H1 (cell line): ENCODE results near the gene MAPK11. TPM values are rescaled to one million over a fixed set of nuclear protein-coding genes. Genes with fewer than 3 reads are reported as not detected.

Source experiments
- CTCF ChIA-PET: fragments of 300-600 bp; sonication (Branson Sonifier 250); formaldehyde crosslinking; loops from one replicate; lab custom pipeline; 2021; ENCODE audit not compliant: partially characterized antibody; lab: Charles Lee
- POLR2A ChIA-PET: fragments of 300-600 bp; sonication (Branson Sonifier 250); formaldehyde crosslinking; loops from one replicate; lab custom pipeline; 2021; ENCODE audit warnings: inconsistent platforms; ENCODE audit not compliant: partially characterized antibody; lab: Charles Lee
- DNase-seq, 2 experiments: peaks; one replicate each; pipeline versions ENCODE4 v3.0.0 to v3.0.0-alpha.2; 2010 to 2022; ENCODE audit warnings: low spot score in 2 of 2, low read depth in 1 of 2, mixed read lengths in 1 of 2
- FAIRE-seq: peaks from 2 replicates; lab custom pipeline; 2011; peaks lifted over from hg19 to GRCh38; lab: Jason Lieb, UNC
- H2AFZ ChIP-seq: 2 replicates; pipeline ENCODE4 v1.8.1; 2012; ENCODE audit warnings: low read length, inconsistent platforms
- H2AK5ac ChIP-seq: 2 replicates; pipeline ENCODE4 v1.6.1; 2013; ENCODE audit warnings: low read depth, low read length
- H2BK120ac ChIP-seq: replicated peaks from 2 replicates; pipeline ENCODE3; 2013; ENCODE audit warnings: low read depth, low read length, inconsistent platforms
- H2BK12ac ChIP-seq: 2 replicates; pipeline ENCODE4 v1.6.1; 2013; ENCODE audit warnings: low read depth, low read length
- H2BK15ac ChIP-seq: 2 replicates; pipeline ENCODE4 v1.6.1; 2013; ENCODE audit warnings: low read length
- H2BK20ac ChIP-seq: 2 replicates; pipeline ENCODE4 v1.6.1; 2013; ENCODE audit warnings: low read length
- H2BK5ac ChIP-seq: 2 replicates; pipeline ENCODE4 v1.6.1; 2013; ENCODE audit warnings: low read depth, low read length
- H3K14ac ChIP-seq: 2 replicates; pipeline ENCODE4 v1.6.1; 2013; ENCODE audit warnings: inconsistent platforms; ENCODE audit not compliant: insufficient read length
- H3K18ac ChIP-seq: 2 replicates; pipeline ENCODE4 v1.6.1; 2013; ENCODE audit warnings: low read length; ENCODE audit errors: extremely low read depth
- H3K23ac ChIP-seq: 2 replicates; pipeline ENCODE4 v1.6.1; 2013; ENCODE audit warnings: inconsistent platforms; ENCODE audit not compliant: insufficient read length
- H3K23me2 ChIP-seq: 2 replicates; pipeline ENCODE4 v1.6.1; 2013; ENCODE audit warnings: low read depth, low read length
- H3K27ac ChIP-seq: 2 replicates; pipeline ENCODE4 v1.6.1; 2011; ENCODE audit warnings: low read depth, low read length, inconsistent platforms
- H3K27me3 ChIP-seq, 4 experiments: replicated peaks in 1 of 4; 1 replicate in 1 of 4; 2 replicates in 3 of 4; pipeline versions ENCODE4 v1.6.1 to v1.8.1; 2011 to 2013; ENCODE audit warnings: low read length in 3 of 4, mild to moderate bottlenecking in 3 of 4, inconsistent platforms in 2 of 4, mixed read lengths in 2 of 4, moderate library complexity in 1 of 4; ENCODE audit not compliant: control insufficient read depth in 3 of 4, insufficient read depth in 3 of 4; ENCODE audit errors: extremely low read depth in 1 of 4
- H3K36me3 ChIP-seq, 4 experiments: 2 replicates each; pipeline versions ENCODE4 v1.6.1 to v1.8.1; 2011 to 2013; ENCODE audit warnings: mild to moderate bottlenecking in 4 of 4, low read length in 3 of 4, moderate library complexity in 2 of 4, control low read depth in 1 of 4, inconsistent platforms in 1 of 4; ENCODE audit not compliant: insufficient read depth in 4 of 4, control insufficient read depth in 2 of 4
- H3K4ac ChIP-seq: replicated peaks from 2 replicates; pipeline ENCODE3; 2013; ENCODE audit warnings: low read length, low read depth, mixed read lengths, inconsistent platforms; ENCODE audit not compliant: insufficient read length
- H3K4me1 ChIP-seq, 4 experiments: replicated peaks in 1 of 4; 1 replicate in 1 of 4; 2 replicates in 3 of 4; pipeline versions ENCODE4 v1.6.1 to v1.8.1; 2011 to 2013; ENCODE audit warnings: low read length in 3 of 4, inconsistent platforms in 2 of 4, mixed read lengths in 1 of 4; ENCODE audit not compliant: insufficient read depth in 4 of 4, control insufficient read depth in 3 of 4
- H3K4me2 ChIP-seq, 2 experiments: 2 replicates each; pipeline versions ENCODE4 v1.6.1 to v1.8.1; 2011 to 2013; ENCODE audit warnings: low read depth in 2 of 2, low read length in 2 of 2, control low read depth in 1 of 2, inconsistent platforms in 1 of 2, mild to moderate bottlenecking in 1 of 2; ENCODE audit not compliant: insufficient read depth in 1 of 2
- H3K4me3 ChIP-seq, 4 experiments: fragments of 200-600, 300-600 bp in 1 of 4; sonication (generic), shearing (Covaris generic), sonication (Bioruptor Twin) in 1 of 4; 2 replicates each; pipeline versions ENCODE4 v1.5.1 to v1.8.1; 2011 to 2016; ENCODE audit warnings: low read length in 4 of 4, low read depth in 3 of 4, control low read depth in 2 of 4, inconsistent platforms in 2 of 4, mild to moderate bottlenecking in 2 of 4, mixed read lengths in 1 of 4, moderate library complexity in 1 of 4; ENCODE audit not compliant: insufficient read depth in 2 of 4; ENCODE audit errors: extremely low read depth in 1 of 4
- H3K56ac ChIP-seq: replicated peaks from 2 replicates; pipeline ENCODE3; 2013; ENCODE audit warnings: low read depth, mild to moderate bottlenecking, mixed read lengths, low read length, inconsistent platforms; ENCODE audit not compliant: insufficient read length
- H3K79me1 ChIP-seq: 2 replicates; pipeline ENCODE4 v1.6.1; 2013; ENCODE audit warnings: low read depth, low read length, control low read depth
- H3K79me2 ChIP-seq, 2 experiments: 2 replicates each; pipeline versions ENCODE4 v1.6.1 to v1.8.1; 2012 to 2013; ENCODE audit warnings: low read length in 2 of 2, mild to moderate bottlenecking in 2 of 2, inconsistent platforms in 1 of 2; ENCODE audit not compliant: insufficient read depth in 2 of 2, control insufficient read depth in 1 of 2
- H3K9ac ChIP-seq, 4 experiments: replicated peaks in 1 of 4; 1 replicate in 1 of 4; 2 replicates in 3 of 4; pipeline versions ENCODE4 v1.6.1 to v1.8.1; 2011 to 2013; ENCODE audit warnings: low read depth in 3 of 4, low read length in 3 of 4, control low read depth in 2 of 4, mild to moderate bottlenecking in 2 of 4, moderate library complexity in 2 of 4, inconsistent platforms in 1 of 4; ENCODE audit errors: extremely low read depth in 1 of 4
- H3K9me3 ChIP-seq, 2 experiments: 2 replicates each; pipeline versions ENCODE4 v1.6.1 to v1.8.1; 2012 to 2013; ENCODE audit warnings: mild to moderate bottlenecking in 2 of 2, moderate library complexity in 2 of 2, control low read depth in 1 of 2, inconsistent platforms in 1 of 2, low read depth in 1 of 2, low read length in 1 of 2, mixed read lengths in 1 of 2; ENCODE audit not compliant: insufficient read depth in 2 of 2
- H4K20me1 ChIP-seq, 2 experiments: replicated peaks in 1 of 2; 2 replicates each; pipeline versions ENCODE3 to v1.8.1; 2011 to 2013; ENCODE audit warnings: inconsistent platforms in 2 of 2, low read length in 2 of 2, mild to moderate bottlenecking in 1 of 2; ENCODE audit not compliant: insufficient read depth in 2 of 2, control insufficient read depth in 1 of 2
- H4K5ac ChIP-seq: 2 replicates; pipeline ENCODE4 v1.6.1; 2013; ENCODE audit warnings: low read length, low read depth, mixed read lengths, inconsistent platforms; ENCODE audit not compliant: insufficient read length
- H4K8ac ChIP-seq: 2 replicates; pipeline ENCODE4 v1.8.0; 2013; ENCODE audit warnings: mild to moderate bottlenecking, moderate library complexity, low read length, inconsistent platforms; ENCODE audit not compliant: insufficient read depth; ENCODE audit errors: extremely low read depth
- H4K91ac ChIP-seq: replicated peaks from 2 replicates; pipeline ENCODE3; 2013; ENCODE audit warnings: low read length, mixed read lengths, inconsistent platforms; ENCODE audit not compliant: insufficient read length
- CBX5 ChIP-seq: fragments of 300-800, 300-1000 bp; sonication (generic); IDR thresholded peaks from 2 replicates; pipeline ENCODE4 v1.7.1; 2016; ENCODE audit warnings: antibody characterized with exemption, low read length, low read depth
- CEBPB ChIP-seq: IDR thresholded peaks from 2 replicates; pipeline ENCODE4 v1.6.1; 2012; ENCODE audit warnings: low read depth, low read length
- CHD2 ChIP-seq: IDR thresholded peaks from 2 replicates; pipeline ENCODE4 v1.6.1; 2012; ENCODE audit warnings: low read length, improper control_type of control experiment
- EGR1 ChIP-seq: IDR thresholded peaks from 2 replicates; pipeline ENCODE4 v1.6.1; 2011; ENCODE audit warnings: low read depth, low read length, borderline replicate concordance
- KDM1A ChIP-seq: fragments of 200-600, 300-600 bp; sonication (generic); IDR thresholded peaks from 2 replicates; pipeline ENCODE4 v1.7.1; 2016; ENCODE audit warnings: mild to moderate bottlenecking, low read length, borderline replicate concordance
- KDM5A ChIP-seq: fragments of 200-600 bp; IDR thresholded peaks from 2 replicates; pipeline ENCODE4 v1.7.1; 2012; ENCODE audit warnings: mild to moderate bottlenecking, low read length, inconsistent platforms, mixed read lengths
- POU5F1 ChIP-seq: IDR thresholded peaks from 2 replicates; pipeline ENCODE4 v1.6.1; 2011; ENCODE audit warnings: low read depth, mild to moderate bottlenecking, low read length, moderate library complexity
- RAD21 ChIP-seq, 2 experiments: IDR thresholded peaks in 1 of 2; conservative IDR thresholded peaks in 1 of 2; 2 replicates each; pipeline ENCODE4 v1.6.1; 2011; ENCODE audit warnings: low read depth in 2 of 2, low read length in 2 of 2, improper control_type of control experiment in 1 of 2, inconsistent platforms in 1 of 2, mild to moderate bottlenecking in 1 of 2, moderate library complexity in 1 of 2
- RBBP5 ChIP-seq: IDR thresholded peaks from 2 replicates; pipeline ENCODE4 v1.7.1; 2012; ENCODE audit warnings: low read depth, mild to moderate bottlenecking, inconsistent platforms, low read length, moderate library complexity, borderline replicate concordance
- RXRA ChIP-seq: IDR thresholded peaks from 2 replicates; pipeline ENCODE4 v1.6.1; 2011; ENCODE audit warnings: low read depth, mild to moderate bottlenecking, low read length, moderate library complexity; ENCODE audit not compliant: insufficient read depth
- SAP30 ChIP-seq: fragments of 300-600 bp; sonication (generic); IDR thresholded peaks from 2 replicates; pipeline ENCODE4 v1.7.1; 2012; ENCODE audit warnings: low read length, moderate library complexity, mild to moderate bottlenecking, inconsistent platforms; ENCODE audit not compliant: insufficient read depth, insufficient replicate concordance
- SIRT6 ChIP-seq: IDR thresholded peaks from one replicate; pipeline ENCODE4 v1.7.1; 2012; ENCODE audit warnings: low read length, inconsistent platforms
- SP1 ChIP-seq: IDR thresholded peaks from 2 replicates; pipeline ENCODE4 v1.6.1; 2011; ENCODE audit warnings: low read depth, low read length
- SUZ12 ChIP-seq: fragments of 200-600 bp; sonication (generic); IDR thresholded peaks from 2 replicates; pipeline ENCODE4 v1.6.1; 2012; ENCODE audit warnings: mild to moderate bottlenecking, inconsistent platforms, low read length, moderate library complexity, mixed read lengths
- ZNF274 ChIP-seq: IDR thresholded peaks from 2 replicates; pipeline ENCODE4 v1.7.0; 2012; ENCODE audit warnings: low read length, borderline replicate concordance; ENCODE audit errors: extremely low read depth
- WGBS, 2 experiments: shearing (Covaris generic) in 1 of 2; methylation state at CpG; one replicate each; pipeline versions ENCODE4 v1.1.6 to v1.1.7; 2013 to 2015; ENCODE audit warnings: low lambda C conversion rate in 2 of 2, mixed read lengths in 2 of 2, inconsistent platforms in 1 of 2, low coverage in 1 of 2, missing lambda C conversion rate in 1 of 2; ENCODE audit not compliant: insufficient replicate concordance in 2 of 2, insufficient coverage in 1 of 2, insufficient read length in 1 of 2; ENCODE audit errors: extremely low coverage in 1 of 2, missing lambda C conversion rate in 1 of 2; 5-methylcytosine and 5-hydroxymethylcytosine counted together
- polyA plus RNA-seq, 7 experiments: library from polyadenylated mRNA; depleted of rRNA in 3 of 7; stranded (reverse) in 5 of 7; unstranded in 2 of 7; fragments of >200 nt in 5 of 7; fragments of 200-250 nt in 2 of 7; gene quantifications; 1 replicate in 5 of 7; 2 replicates in 1 of 7; 4 replicates in 1 of 7; pipeline versions ENCODE4 v1.2.1 to v1.2.3, GENCODE V29; 2011 to 2013; ENCODE audit warnings: missing spikeins in 2 of 7, mixed read lengths in 2 of 7
- total RNA-seq: library from RNA; stranded (reverse); fragmentation: NEBNext Ultra II Directional; extraction: Animal tissue kit (Norgen Biotek cat#: 25700); gene quantifications from 2 replicates; pipeline ENCODE4 v1.2.1, GENCODE V29; 2021

MAPK11 gene
- total and polyA plus RNA-seq, 2 of the 8 experiments (the other 6 are each of a cell fraction or from before 2014, with no cell fraction given) = 0.70 to 1.5 TPM

DNA sequence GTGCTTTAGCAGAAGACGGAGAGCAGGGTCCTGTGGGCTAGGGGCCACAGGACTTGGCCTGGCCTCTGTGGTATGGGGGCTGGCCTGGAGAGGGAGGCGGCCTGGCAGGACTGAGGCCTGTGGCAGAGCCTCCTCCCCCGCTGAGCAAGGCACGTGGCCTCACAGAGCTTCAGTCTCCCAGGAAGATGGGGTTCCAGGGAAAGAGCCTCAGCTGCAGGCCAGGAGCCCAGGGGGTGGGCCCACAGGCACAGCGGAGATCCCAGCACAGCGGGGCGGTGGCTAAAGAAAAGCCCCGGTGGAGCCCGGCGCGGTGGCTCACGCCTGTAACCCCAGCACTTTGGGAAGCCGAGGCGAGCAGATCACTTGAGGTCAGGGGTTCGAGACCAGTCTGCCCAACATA, 10.9 kb downstream of the MAPK11 start:
- Histone ChIP-seq H3K27ac (no peak overlapping the region), H3K79me1 (no peaks in the 10 kb centered on the region), H3K4me3 (no peak overlapping the region), H3K4ac (no peak overlapping the region), H2BK12ac (no peak overlapping the region), H3K23ac (no peak overlapping the region), H3K9ac (no peak overlapping the region), H2BK5ac (no peak overlapping the region), H3K36me3 (no peaks in the 10 kb centered on the region), H2AFZ (no peak overlapping the region), H2AK5ac (no peak overlapping the region), H3K79me2 (no peaks in the 10 kb centered on the region), H4K5ac (no peak overlapping the region), H3K23me2 (peaks cover 6% of the 10 kb centered on the region; the same call in 1 of the 2 replicates), H2BK120ac (no peak overlapping the region), H2BK20ac (no peak overlapping the region), H3K4me2 (no peak overlapping the region), H4K20me1 (peaks cover 5 to 12% of the 10 kb centered on the region in 2 experiments), H4K8ac (no peak overlapping the region), H3K4me1 (peaks cover 0 to 20% (median 10%) of the 10 kb centered on the region in 4 experiments; a peak in 6 of 7 replicates), H4K91ac (no peak overlapping the region), H3K18ac (no peak overlapping the region), H3K27me3 (peaks cover 1 to 22% (median 16%) of the 10 kb centered on the region in 4 experiments; a peak in 6 of 7 replicates), H3K9me3 (no peaks in the 10 kb centered on the region), H3K56ac (no peak overlapping the region), H2BK15ac (no peak overlapping the region), H3K14ac (no peak overlapping the region)
- ChIA-PET POLR2A (interaction anchor here (0.8 kb wide), 1 partner anchor 8 kb away, joined by 3 read pairs; the partner anchor contains the start of gene HDAC10), CTCF (interaction anchor here (0.7 to 2.2 kb wide), 3 partner anchors 7 to 17 kb away, joined by 4 to 17 read pairs (median 4); partner anchors contain the start of gene HDAC10)
- DNase-seq (no peak), FAIRE-seq (no peak)
- 91% methylated on average over 15 of the region's 15 CpGs; no CpG with 5 or more reads in 1 of the 2 experiments for WGBS, 2 experiments
- TF ChIP-seq CHD2 (no peak), SUZ12 (no peak), KDM1A (no peak), SIRT6 (no peak), CBX5 (no peak), SAP30 (no peak), EGR1 (no peak), RBBP5 (no peak), SP1 (no peak), ZNF274 (no peak), POU5F1 (no peak), CEBPB (no peak), KDM5A (no peak), RXRA (no peak), RAD21 (IDR thresholded peaks at IDR 0.05 in 1 of 2, conservative IDR thresholded peaks at IDR 0.05 in 1 of 2; ENCODE audit: low read depth in 2 of 2, low read length in 2 of 2) (no peak)
